Activated CD4-positive, alpha-beta T cell treated with anti-CD3 and anti-CD28 coated beads for 4 hours (primary cell): Measurements from ENCODE around the gene DHH.

ENCODE experiments used
- DNase-seq, 2 donors: peaks; one replicate each; pipeline ENCODE4 v3.0.0-alpha.2; 2020

The DHH gene

GRCh38 chr12:49048953-49049352 lies 45.6 kb downstream of the DHH start:
- no peak for DNase-seq

GRCh38 chr12:49046129-49046895 lies 48.3 kb downstream of the DHH start:
- DNase-seq, result no peak

GRCh38 chr12:49044660-49045059 lies 49.9 kb downstream of the DHH start:
- no peak for DNase-seq

- peak; percentile 76 to 82 for DNase-seq
These were observed 50.7 kb downstream of the DHH start for GRCh38 chr12:49043856-49044258.

- no peak for DNase-seq
These were observed 51.4 kb downstream of the DHH start for GRCh38 chr12:49043241-49043640.

- DNase-seq, result no peak
These were observed 52.6 kb downstream of the DHH start for GRCh38 chr12:49041881-49042484.

- DNase-seq, result no peak
These were observed 53.3 kb downstream of the DHH start for GRCh38 chr12:49041036-49041880.

- no peak for DNase-seq
These were observed 54.2 kb downstream of the DHH start for GRCh38 chr12:49040364-49040855.

GRCh38 chr12:49039421-49040363 lies 54.9 kb downstream of the DHH start:
- no peak for DNase-seq

- no peak for DNase-seq
These were observed 56.2 kb downstream of the DHH start for GRCh38 chr12:49038291-49038955.

GRCh38 chr12:49037947-49038237 lies 56.7 kb downstream of the DHH start:
- DNase-seq, result no peak

GRCh38 chr12:49037111-49037946 lies 57.3 kb downstream of the DHH start:
- no peak for DNase-seq
